Panc1 (cell line): ENCODE measurements around the gene PPARGC1A. TPM values are rescaled to one million over a fixed set of nuclear protein-coding genes. Genes with fewer than 3 reads are reported as not detected.

Experiments
- ATAC-seq: fragments of 200-7000 bp; cut with Tn5 transposase; 2 replicates; pipeline ENCODE4 v1.9.1; 2020; ENCODE audit warnings: mild to moderate bottlenecking, moderate library complexity
- BruUV-seq: library from RNA; stranded (reverse); fragments of 400-500 nt; replicated peaks from 2 replicates; lab custom pipeline; 2021; lab: Mats Ljungman, UMichigan
- CTCF ChIA-PET: fragments of 300-600 bp; sonication (Branson Sonifier 250); formaldehyde crosslinking; loops from one replicate; lab custom pipeline; 2022; ENCODE audit warnings: antibody characterized with exemption; lab: Charles Lee
- POLR2A ChIA-PET: fragments of 300-600 bp; sonication (Branson Sonifier 250); formaldehyde crosslinking; loops from one replicate; lab custom pipeline; 2022; ENCODE audit warnings: antibody characterized with exemption; lab: Charles Lee
- DNase-seq: peaks from one replicate; pipeline ENCODE4 v3.0.0-alpha.2; 2010; ENCODE audit warnings: low read depth, low spot score
- H3K27ac ChIP-seq: 2 replicates; pipeline ENCODE4 v1.5.1; 2011; ENCODE audit warnings: mild to moderate bottlenecking, low read length, inconsistent platforms
- H3K27me3 ChIP-seq: fragments of 200-500 bp; sonication (Bioruptor generic); 2 replicates; pipeline ENCODE4 v1.6.0; 2014; ENCODE audit warnings: low read length, inconsistent platforms; ENCODE audit not compliant: control insufficient read depth, insufficient read depth
- H3K36me3 ChIP-seq: fragments of 200-500 bp; sonication (Bioruptor generic); 2 replicates; pipeline ENCODE4 v1.5.1; 2014; ENCODE audit warnings: inconsistent platforms, mild to moderate bottlenecking, low read length, moderate library complexity; ENCODE audit not compliant: control insufficient read depth, insufficient read depth
- H3K4me1 ChIP-seq: 2 replicates; pipeline ENCODE4 v1.5.1; 2011; ENCODE audit warnings: inconsistent platforms, mild to moderate bottlenecking, low read length, moderate library complexity; ENCODE audit not compliant: control insufficient read depth, insufficient read depth
- H3K4me3 ChIP-seq, 2 experiments: 2 replicates each; pipeline ENCODE4 v1.5.1; 2011 to 2012; ENCODE audit warnings: low read depth in 2 of 2, low read length in 2 of 2, mild to moderate bottlenecking in 2 of 2, inconsistent platforms in 1 of 2, moderate library complexity in 1 of 2
- H3K9me3 ChIP-seq: fragments of 200-500 bp; sonication (Bioruptor generic); 2 replicates; pipeline ENCODE4 v1.5.1; 2014; ENCODE audit warnings: low read depth, mild to moderate bottlenecking, inconsistent platforms, low read length, moderate library complexity; ENCODE audit not compliant: control insufficient read depth, insufficient read depth
- CTCF ChIP-seq: fragments of 450-650 bp; IDR thresholded peaks from 2 replicates; pipeline ENCODE4 v1.5.1; 2017; ENCODE audit warnings: mild to moderate bottlenecking
- POLR2AphosphoS5 ChIP-seq: IDR thresholded peaks from 2 replicates; pipeline ENCODE4 v1.6.1; 2012; ENCODE audit warnings: mild to moderate bottlenecking, low read depth, low read length, moderate library complexity
- SIN3A ChIP-seq: IDR thresholded peaks from 2 replicates; pipeline ENCODE4 v1.6.1; 2012; ENCODE audit warnings: low read depth, mild to moderate bottlenecking, low read length, moderate library complexity, borderline replicate concordance; ENCODE audit not compliant: insufficient read depth
- TCF7L2 ChIP-seq: IDR thresholded peaks from 2 replicates; pipeline ENCODE4 v1.6.1; 2011; ENCODE audit warnings: mild to moderate bottlenecking, low read depth, low read length, inconsistent platforms
- in situ Hi-C: cut with HindIII; loops from 2 replicates; pipeline ENCODE4 v1.10.0; 2016; ENCODE audit warnings: low sequenced_read_pairs, low pct_unique_long_range_greater_than_20kb
- intact Hi-C: fragments of 100-400 bp; cut with micrococcal nuclease; formaldehyde crosslinking; loops from one replicate; pipeline ENCODE4 v1.10.0; 2022; ENCODE audit not compliant: unreplicated experiment
- total RNA-seq: library from RNA; stranded (reverse); gene quantifications from one replicate; pipeline ENCODE4 v1.2.1, GENCODE V29; 2021; ENCODE audit not compliant: unreplicated experiment
- TF ChIP-seq, protein P1 (sequence below), 2 experiments: IDR thresholded peaks; 2 replicates each; pipeline ENCODE4 v1.6.1; 2011 to 2012; ENCODE audit warnings: low read depth in 2 of 2, control low read depth in 1 of 2, low read length in 1 of 2, mild to moderate bottlenecking in 1 of 2, moderate library complexity in 1 of 2; ENCODE audit not compliant: insufficient read depth in 1 of 2

PPARGC1A gene
- total RNA-seq, 1 experiment from 2014 or later = 0.59 TPM

DNA sequence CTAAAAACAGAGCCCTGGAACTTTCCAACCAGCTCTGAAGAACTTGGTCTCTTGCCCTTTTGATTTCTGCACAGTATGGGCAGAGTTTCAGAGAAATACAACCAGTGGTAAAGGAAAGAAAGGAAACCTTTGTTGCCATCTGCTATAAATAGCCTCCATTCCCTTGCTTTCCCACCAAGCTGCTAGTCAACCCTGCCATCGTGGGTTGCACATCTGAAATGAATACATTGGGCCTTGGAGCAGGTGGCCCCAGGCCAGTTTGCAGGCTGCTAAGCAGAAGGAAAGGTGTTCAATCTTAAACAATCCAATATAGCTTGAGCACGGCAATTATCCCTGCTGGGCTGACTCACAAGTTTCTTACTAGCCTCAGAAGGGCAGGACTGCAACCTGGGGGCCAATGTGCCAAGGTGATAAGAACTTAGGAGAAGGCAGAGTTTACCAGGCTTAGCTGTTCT is 142.5 kb downstream of the PPARGC1A start:
- ChIA-PET POLR2A (no interaction called here), CTCF (no interaction called here)
- Histone ChIP-seq H3K27me3 (no peaks in the 10 kb centered on the region), H3K27ac (no peak overlapping the region), H3K4me3 (no peak overlapping the region), H3K4me1 (no peaks in the 10 kb centered on the region), H3K36me3 (no peaks in the 10 kb centered on the region), H3K9me3 (no peaks in the 10 kb centered on the region)
- TF ChIP-seq SIN3A (no peak), TCF7L2 (no peak), POLR2AphosphoS5 (no peak)
- TF ChIP-seq, protein P1, sequence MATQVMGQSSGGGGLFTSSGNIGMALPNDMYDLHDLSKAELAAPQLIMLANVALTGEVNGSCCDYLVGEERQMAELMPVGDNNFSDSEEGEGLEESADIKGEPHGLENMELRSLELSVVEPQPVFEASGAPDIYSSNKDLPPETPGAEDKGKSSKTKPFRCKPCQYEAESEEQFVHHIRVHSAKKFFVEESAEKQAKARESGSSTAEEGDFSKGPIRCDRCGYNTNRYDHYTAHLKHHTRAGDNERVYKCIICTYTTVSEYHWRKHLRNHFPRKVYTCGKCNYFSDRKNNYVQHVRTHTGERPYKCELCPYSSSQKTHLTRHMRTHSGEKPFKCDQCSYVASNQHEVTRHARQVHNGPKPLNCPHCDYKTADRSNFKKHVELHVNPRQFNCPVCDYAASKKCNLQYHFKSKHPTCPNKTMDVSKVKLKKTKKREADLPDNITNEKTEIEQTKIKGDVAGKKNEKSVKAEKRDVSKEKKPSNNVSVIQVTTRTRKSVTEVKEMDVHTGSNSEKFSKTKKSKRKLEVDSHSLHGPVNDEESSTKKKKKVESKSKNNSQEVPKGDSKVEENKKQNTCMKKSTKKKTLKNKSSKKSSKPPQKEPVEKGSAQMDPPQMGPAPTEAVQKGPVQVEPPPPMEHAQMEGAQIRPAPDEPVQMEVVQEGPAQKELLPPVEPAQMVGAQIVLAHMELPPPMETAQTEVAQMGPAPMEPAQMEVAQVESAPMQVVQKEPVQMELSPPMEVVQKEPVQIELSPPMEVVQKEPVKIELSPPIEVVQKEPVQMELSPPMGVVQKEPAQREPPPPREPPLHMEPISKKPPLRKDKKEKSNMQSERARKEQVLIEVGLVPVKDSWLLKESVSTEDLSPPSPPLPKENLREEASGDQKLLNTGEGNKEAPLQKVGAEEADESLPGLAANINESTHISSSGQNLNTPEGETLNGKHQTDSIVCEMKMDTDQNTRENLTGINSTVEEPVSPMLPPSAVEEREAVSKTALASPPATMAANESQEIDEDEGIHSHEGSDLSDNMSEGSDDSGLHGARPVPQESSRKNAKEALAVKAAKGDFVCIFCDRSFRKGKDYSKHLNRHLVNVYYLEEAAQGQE (IDR thresholded peaks at IDR 0.05; ENCODE audit: insufficient read depth in 1 of 2, low read depth in 2 of 2, low read length in 1 of 2) = no peak
- ATAC-seq (no peak), DNase-seq (no peak)
- intact Hi-C loops = no loop called here
- no TSS peak for BruUV-seq
- in situ Hi-C loops = no loop called here

- H3K9me3 ChIP-seq = no peaks in the 10 kb centered on the region
- H3K4me3 ChIP-seq = no peak overlapping the region
- no peaks in the 10 kb centered on the region for H3K27me3 ChIP-seq
- intact Hi-C loops (no loop called here), in situ Hi-C loops (no loop called here)
- ChIA-PET CTCF (no interaction called here), POLR2A (no interaction called here)
- ATAC-seq (no peak), DNase-seq (no peak)
- no TSS peak for BruUV-seq
- no peak for TF ChIP-seq CTCF
- TF ChIP-seq, protein P1 (IDR thresholded peaks at IDR 0.05; ENCODE audit: insufficient read depth in 1 of 2, low read depth in 2 of 2, low read length in 1 of 2) = no peak
- TF ChIP-seq TCF7L2 = no peak
- no peaks in the 10 kb centered on the region for H3K36me3 ChIP-seq
- no peaks in the 10 kb centered on the region for H3K4me1 ChIP-seq
- no peak overlapping the region for H3K27ac ChIP-seq
These were observed 143.2 kb downstream of the PPARGC1A start for GRCh38 chr4:23746672-23747071.
